Hematopoietic multipotent progenitor cell treated with erythropoietin and hydrocortisone succinate and interleukin-3 and kit ligand, for 15 days (in vitro differentiated cells): ENCODE measurements around the gene LMO7.
"Not testable (repeated sequence)": the region's sequence is repeated elsewhere in the genome, so short reads cannot be mapped to it uniquely, and the experiment has no call there.

Source experiments
- DNase-seq: peaks from one replicate; pipeline ENCODE4 v3.0.0-alpha.2; 2015; ENCODE audit warnings: low spot score

The LMO7 gene

GRCh38 chr13:75743072-75743471, 106.9 kb downstream of the LMO7 start:
- not testable (repeated sequence) for DNase-seq

- no peak for DNase-seq
Observed at GRCh38 chr13:75744127-75744526, 108.0 kb downstream of the LMO7 start.

- no peak for DNase-seq
Observed at GRCh38 chr13:75745387-75745786, 109.3 kb downstream of the LMO7 start.

- no peak for DNase-seq
Observed at GRCh38 chr13:75748874-75749273, 112.7 kb downstream of the LMO7 start.

GRCh38 chr13:75749407-75749806, 113.3 kb downstream of the LMO7 start:
- no peak for DNase-seq

- no peak for DNase-seq
Observed at GRCh38 chr13:75751350-75751749, 115.2 kb downstream of the LMO7 start.

- no peak for DNase-seq
Observed at GRCh38 chr13:75752826-75753225, 116.7 kb downstream of the LMO7 start.

GRCh38 chr13:75754936-75755335, 118.8 kb downstream of the LMO7 start:
- no peak for DNase-seq

- DNase-seq: no peak
Observed at GRCh38 chr13:75757336-75757735, 121.2 kb downstream of the LMO7 start.

GRCh38 chr13:75759531-75759930, 123.4 kb downstream of the LMO7 start:
- DNase-seq: no peak

- DNase-seq: no peak
Observed at GRCh38 chr13:75760131-75761021, 124.2 kb downstream of the LMO7 start.

- no peak for DNase-seq
Observed at GRCh38 chr13:75761369-75761768, 125.2 kb downstream of the LMO7 start.

GRCh38 chr13:75762076-75762937, 126.2 kb downstream of the LMO7 start:
- no peak for DNase-seq

GRCh38 chr13:75762955-75763354, 126.8 kb downstream of the LMO7 start:
- DNase-seq: no peak

GRCh38 chr13:75763512-75763911, 127.4 kb downstream of the LMO7 start:
- DNase-seq: no peak

GRCh38 chr13:75764251-75764925, 128.3 kb downstream of the LMO7 start:
- DNase-seq: no peak

GRCh38 chr13:75764926-75765310, 128.8 kb downstream of the LMO7 start:
- DNase-seq: no peak

GRCh38 chr13:75766636-75767035, 130.5 kb downstream of the LMO7 start:
- DNase-seq: no peak

- DNase-seq: no peak
Observed at GRCh38 chr13:75769141-75769905, 133.2 kb downstream of the LMO7 start.

GRCh38 chr13:75770164-75770563, 134.0 kb downstream of the LMO7 start:
- no peak for DNase-seq

- DNase-seq: no peak
Observed at GRCh38 chr13:75770592-75771011, 134.5 kb downstream of the LMO7 start.

- DNase-seq: no peak
Observed at GRCh38 chr13:75771226-75771625, 135.1 kb downstream of the LMO7 start.
